GM10248 (cell line): ENCODE measurements around the gene OR1S1.
"Not testable (repeated sequence)": the region's sequence is repeated elsewhere in the genome, so short reads cannot be mapped to it uniquely, and the experiment has no call there.

ENCODE experiments used
- CTCF ChIA-PET: fragments of 300-600 bp; sonication (Branson Sonifier 250); formaldehyde crosslinking; extraction: SDS; loops from one replicate; lab custom pipeline; 2021; ENCODE audit warnings: antibody characterized with exemption; lab: Yijun Ruan, JAX
- POLR2A ChIA-PET: fragments of 350-650 bp; sonication (Branson Sonifier 250); formaldehyde crosslinking; extraction: SDS; loops from one replicate; lab custom pipeline; 2020; ENCODE audit warnings: antibody characterized with exemption; lab: Yijun Ruan, JAX
- DNase-seq: peaks from one replicate; pipeline ENCODE4 v3.0.0; 2012; ENCODE audit errors: extremely low spot score
- CTCF ChIP-seq: IDR thresholded peaks from 2 replicates; pipeline ENCODE4 v1.5.1; 2012; ENCODE audit warnings: mild to moderate bottlenecking, low read depth; ENCODE audit errors: extremely low read depth, missing control alignments, control extremely low read depth

The OR1S1 gene

GRCh38 chr11:58212420-58212819 is at the start of gene OR1S1:
Gene OR1S1, plus strand, starts transcription at chr11:58212720.
- CTCF ChIA-PET, POLR2A ChIA-PET: not testable (repeated sequence)

GRCh38 chr11:58164389-58164788 is 48.1 kb upstream of the OR1S1 start:
- DNase-seq, result no peak
- CTCF ChIA-PET, result no interaction called here
- POLR2A ChIA-PET, result no interaction called here
- no peak for TF ChIP-seq CTCF

More at GRCh38 chr11:58212420-58212819, at the start of gene OR1S1:
- not testable (repeated sequence) for DNase-seq

- TF ChIP-seq CTCF, result no peak
- ChIA-PET CTCF (no interaction called here), POLR2A (no interaction called here)
- DNase-seq, result no peak
Observed at GRCh38 chr11:58164990-58165389, 47.5 kb upstream of the OR1S1 start.

GRCh38 chr11:58165504-58166106 is 46.9 kb upstream of the OR1S1 start:
- no peak for TF ChIP-seq CTCF
- CTCF ChIA-PET, result no interaction called here
- POLR2A ChIA-PET, result no interaction called here
- no peak for DNase-seq

- TF ChIP-seq CTCF, result no peak
- POLR2A ChIA-PET, result no interaction called here
- CTCF ChIA-PET, result interaction anchor here (1.3 kb wide), 1 partner anchor 9 kb away, joined by 3 read pairs; no protein-coding TSS in a partner anchor
- DNase-seq, result no peak
Observed at GRCh38 chr11:58177409-58178054, 35.0 kb upstream of the OR1S1 start.

GRCh38 chr11:58178444-58178843 is 34.1 kb upstream of the OR1S1 start:
- TF ChIP-seq CTCF, result no peak
- ChIA-PET POLR2A (no interaction called here), CTCF (no interaction called here)
- no peak for DNase-seq

GRCh38 chr11:58179648-58180047 is 32.9 kb upstream of the OR1S1 start:
- ChIA-PET CTCF (no interaction called here), POLR2A (no interaction called here)
- TF ChIP-seq CTCF, result no peak
- no peak for DNase-seq
